GM12873 (cell line): ENCODE data around the gene TGIF1.

ENCODE experiments used
- TF ChIP-seq, protein P1 (sequence below): IDR thresholded peaks from 2 replicates; pipeline ENCODE4 v1.5.1; 2012; ENCODE audit warnings: low read depth, mild to moderate bottlenecking, moderate library complexity, low read length, control low read depth; ENCODE audit not compliant: insufficient read depth; ENCODE audit errors: missing control alignments

The TGIF1 gene

DNA sequence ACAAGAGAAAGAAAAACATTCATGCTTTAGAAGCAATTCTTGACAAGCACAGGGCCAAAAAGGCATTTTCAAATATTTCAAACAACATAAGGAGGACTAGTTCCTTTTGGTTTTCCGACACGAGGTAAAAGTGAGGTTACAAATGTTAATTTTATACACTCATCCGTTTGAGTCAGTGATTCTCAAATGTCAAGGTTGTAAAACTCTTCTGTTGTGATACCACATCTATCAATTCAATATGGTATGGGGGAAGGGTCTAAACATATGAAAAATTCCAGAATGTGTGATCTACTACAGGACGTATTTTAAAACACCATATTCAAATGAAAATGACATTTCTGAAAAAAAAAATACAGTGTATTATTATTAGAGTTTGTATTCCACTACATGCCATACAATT, 52.7 kb downstream of the TGIF1 start:
- TF ChIP-seq, protein P1, sequence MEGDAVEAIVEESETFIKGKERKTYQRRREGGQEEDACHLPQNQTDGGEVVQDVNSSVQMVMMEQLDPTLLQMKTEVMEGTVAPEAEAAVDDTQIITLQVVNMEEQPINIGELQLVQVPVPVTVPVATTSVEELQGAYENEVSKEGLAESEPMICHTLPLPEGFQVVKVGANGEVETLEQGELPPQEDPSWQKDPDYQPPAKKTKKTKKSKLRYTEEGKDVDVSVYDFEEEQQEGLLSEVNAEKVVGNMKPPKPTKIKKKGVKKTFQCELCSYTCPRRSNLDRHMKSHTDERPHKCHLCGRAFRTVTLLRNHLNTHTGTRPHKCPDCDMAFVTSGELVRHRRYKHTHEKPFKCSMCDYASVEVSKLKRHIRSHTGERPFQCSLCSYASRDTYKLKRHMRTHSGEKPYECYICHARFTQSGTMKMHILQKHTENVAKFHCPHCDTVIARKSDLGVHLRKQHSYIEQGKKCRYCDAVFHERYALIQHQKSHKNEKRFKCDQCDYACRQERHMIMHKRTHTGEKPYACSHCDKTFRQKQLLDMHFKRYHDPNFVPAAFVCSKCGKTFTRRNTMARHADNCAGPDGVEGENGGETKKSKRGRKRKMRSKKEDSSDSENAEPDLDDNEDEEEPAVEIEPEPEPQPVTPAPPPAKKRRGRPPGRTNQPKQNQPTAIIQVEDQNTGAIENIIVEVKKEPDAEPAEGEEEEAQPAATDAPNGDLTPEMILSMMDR, result no peak

DNA sequence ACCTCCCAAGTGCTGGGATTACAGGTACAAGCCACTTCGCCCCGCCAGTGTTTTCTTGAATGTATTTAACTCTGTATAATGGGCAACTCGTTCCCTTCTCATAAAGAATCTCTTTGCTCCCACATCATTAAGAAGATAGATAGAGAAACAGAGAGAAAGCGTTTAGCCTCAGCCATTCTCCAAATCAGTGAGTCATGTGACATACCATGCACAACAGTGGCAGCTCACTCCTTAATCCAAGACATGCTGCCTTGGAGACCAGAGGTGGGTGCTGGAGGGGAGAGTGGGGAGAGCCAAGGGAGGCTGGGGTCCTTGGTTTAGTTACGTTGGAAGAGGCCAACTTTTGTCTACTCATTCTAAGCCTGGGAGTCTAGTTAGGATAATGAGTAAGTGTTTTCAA, 54.7 kb downstream of the TGIF1 start:
- TF ChIP-seq, protein P1, result no peak

DNA sequence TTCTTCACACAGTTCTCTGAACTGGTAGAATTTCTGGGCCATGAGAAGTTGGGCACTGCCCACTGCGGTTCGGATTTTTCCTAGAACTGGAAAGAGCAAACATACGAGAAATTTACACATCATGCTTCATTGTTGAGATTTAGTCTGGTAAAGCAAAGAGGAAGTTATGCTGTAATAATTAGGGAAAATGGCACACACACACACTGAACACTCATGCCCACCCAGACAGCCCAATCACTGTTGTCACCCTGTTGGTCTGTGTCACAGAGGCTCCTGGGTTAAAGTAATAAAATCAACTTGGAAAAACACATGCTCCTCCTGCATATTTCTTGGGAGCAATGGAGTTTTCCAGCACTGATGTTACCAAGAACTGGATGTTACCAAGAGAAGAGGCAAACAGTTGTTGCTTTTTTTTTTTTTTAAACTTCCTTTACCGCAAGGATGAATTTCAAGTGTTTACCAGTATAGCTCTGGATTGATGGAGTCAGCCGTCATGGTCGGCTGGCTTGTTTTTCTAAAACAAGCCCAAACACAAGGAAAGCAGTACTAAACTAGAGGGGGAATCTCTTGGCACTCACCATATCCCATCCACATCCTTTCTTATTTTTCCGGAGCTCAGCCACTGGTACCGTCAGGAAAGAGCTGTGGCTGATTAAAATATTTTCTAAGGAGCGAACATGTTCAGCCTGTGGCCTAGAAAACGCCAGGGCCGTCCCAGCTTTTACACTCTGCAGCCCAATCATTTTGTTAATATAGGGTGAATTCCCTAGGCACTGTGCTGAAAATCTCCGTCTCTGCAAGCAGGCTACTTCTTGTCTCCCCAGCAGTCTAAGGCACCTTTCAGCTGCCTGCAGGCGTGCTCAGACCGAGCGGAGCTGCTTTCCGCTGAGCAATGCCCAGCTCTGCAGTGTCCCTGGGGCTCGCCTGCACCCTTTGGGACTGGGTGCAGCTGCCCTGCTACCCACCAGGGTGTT, 58.9 kb downstream of the TGIF1 start:
- TF ChIP-seq, protein P1, result no peak
